Measurements from ENCODE around the gene CACNA2D3. TPM values are rescaled to one million over a fixed set of nuclear protein-coding genes. Genes with fewer than 3 reads are reported as not detected.

CACNA2D3 gene
- polyA plus RNA-seq, 2 of the 4 experiments (the other 2 are of a cell fraction), result 0.04 to 0.05 TPM

GRCh38 chr3:55091381-55092225, 969.3 kb downstream of the CACNA2D3 start:
- no peaks in the 10 kb centered on the region for H3K4me1 ChIP-seq
- no peak overlapping the region for H3K27ac ChIP-seq
- DNase-seq (ENCODE audit: low read depth in 1 of 2, low spot score in 1 of 2) (no peak), FAIRE-seq (no peak), ATAC-seq (no peak)
- H3K4me2 ChIP-seq, result no peak overlapping the region
- TF ChIP-seq ZNF302 (CRISPR knock-in tag; IDR thresholded peaks at IDR 0.05) (no peak), MAZ (IDR thresholded peaks at IDR 0.05; ENCODE audit: borderline replicate concordance, low read depth, low read length) (no peak), NFE2L2 (conservative IDR thresholded peaks at IDR 0.05; ENCODE audit: low read length) (no peak), CHD4 (IDR thresholded peaks at IDR 0.05; ENCODE audit: borderline replicate concordance) (no peak), MYC (IDR thresholded peaks at IDR 0.05; ENCODE audit: borderline replicate concordance, low read length) (no peak), FOXS1 (CRISPR knock-in tag; IDR thresholded peaks at IDR 0.05) (no peak)
- TF ChIP-seq, protein P1, sequence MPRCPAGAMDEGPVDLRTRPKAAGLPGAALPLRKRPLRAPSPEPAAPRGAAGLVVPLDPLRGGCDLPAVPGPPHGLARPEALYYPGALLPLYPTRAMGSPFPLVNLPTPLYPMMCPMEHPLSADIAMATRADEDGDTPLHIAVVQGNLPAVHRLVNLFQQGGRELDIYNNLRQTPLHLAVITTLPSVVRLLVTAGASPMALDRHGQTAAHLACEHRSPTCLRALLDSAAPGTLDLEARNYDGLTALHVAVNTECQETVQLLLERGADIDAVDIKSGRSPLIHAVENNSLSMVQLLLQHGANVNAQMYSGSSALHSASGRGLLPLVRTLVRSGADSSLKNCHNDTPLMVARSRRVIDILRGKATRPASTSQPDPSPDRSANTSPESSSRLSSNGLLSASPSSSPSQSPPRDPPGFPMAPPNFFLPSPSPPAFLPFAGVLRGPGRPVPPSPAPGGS (IDR thresholded peaks at IDR 0.05), result no peak
- ChIA-PET CTCF (no interaction called here), POLR2A (no interaction called here)
- H3K4me3 ChIP-seq, result no peak overlapping the region
- no peaks in the 10 kb centered on the region for H3K9me3 ChIP-seq
- WGBS (ENCODE audit: missing lambda C conversion rate), result 8% methylated on average over 7 of the region's 7 CpGs

DNA sequence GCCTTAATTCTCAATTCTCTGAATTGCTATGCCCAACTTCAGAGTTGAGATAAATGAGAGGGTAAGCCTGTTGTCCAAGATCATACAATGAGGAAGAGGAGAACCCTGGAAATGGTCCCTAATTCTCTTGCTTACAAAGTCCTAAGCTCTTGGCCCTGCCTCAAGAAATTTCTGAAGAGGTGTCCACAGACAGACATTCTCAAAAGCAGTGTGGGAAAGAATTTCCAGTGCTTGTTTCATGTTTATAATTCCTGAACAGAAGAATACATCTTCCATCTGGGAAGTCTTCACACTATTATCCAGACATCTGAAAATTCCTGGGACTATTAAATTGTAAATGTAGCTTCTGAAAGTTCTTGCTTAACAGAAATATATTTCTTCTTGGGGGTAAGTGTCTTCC, 972.3 kb downstream of the CACNA2D3 start:
- TF ChIP-seq E2F6 (IDR thresholded peaks at IDR 0.05; ENCODE audit: borderline replicate concordance, low read depth) (no peak), KDM5A (IDR thresholded peaks at IDR 0.05) (no peak), ZFP36 (IDR thresholded peaks at IDR 0.05; ENCODE audit: borderline replicate concordance, partially characterized antibody) (no peak), HEYL (CRISPR knock-in tag; IDR thresholded peaks at IDR 0.05) (no peak), CBX2 (IDR thresholded peaks at IDR 0.05; ENCODE audit: borderline replicate concordance, low read depth) (no peak), POLR2A (IDR thresholded peaks at IDR 0.05; ENCODE audit: low read length) (no peak), MAFK (IDR thresholded peaks at IDR 0.05; ENCODE audit: partially characterized antibody) (no peak), MYC (IDR thresholded peaks at IDR 0.05; ENCODE audit: borderline replicate concordance, low read length) (no peak), HES2 (IDR thresholded peaks at IDR 0.05) (no peak), HDAC2 (IDR thresholded peaks at IDR 0.05) (no peak), EHF (CRISPR knock-in tag; IDR thresholded peaks at IDR 0.05) (no peak), RAD21 (conservative IDR thresholded peaks at IDR 0.05 in 1 of 2, IDR thresholded peaks at IDR 0.05 in 1 of 2) (no peak)
- TF ChIP-seq, protein P2, sequence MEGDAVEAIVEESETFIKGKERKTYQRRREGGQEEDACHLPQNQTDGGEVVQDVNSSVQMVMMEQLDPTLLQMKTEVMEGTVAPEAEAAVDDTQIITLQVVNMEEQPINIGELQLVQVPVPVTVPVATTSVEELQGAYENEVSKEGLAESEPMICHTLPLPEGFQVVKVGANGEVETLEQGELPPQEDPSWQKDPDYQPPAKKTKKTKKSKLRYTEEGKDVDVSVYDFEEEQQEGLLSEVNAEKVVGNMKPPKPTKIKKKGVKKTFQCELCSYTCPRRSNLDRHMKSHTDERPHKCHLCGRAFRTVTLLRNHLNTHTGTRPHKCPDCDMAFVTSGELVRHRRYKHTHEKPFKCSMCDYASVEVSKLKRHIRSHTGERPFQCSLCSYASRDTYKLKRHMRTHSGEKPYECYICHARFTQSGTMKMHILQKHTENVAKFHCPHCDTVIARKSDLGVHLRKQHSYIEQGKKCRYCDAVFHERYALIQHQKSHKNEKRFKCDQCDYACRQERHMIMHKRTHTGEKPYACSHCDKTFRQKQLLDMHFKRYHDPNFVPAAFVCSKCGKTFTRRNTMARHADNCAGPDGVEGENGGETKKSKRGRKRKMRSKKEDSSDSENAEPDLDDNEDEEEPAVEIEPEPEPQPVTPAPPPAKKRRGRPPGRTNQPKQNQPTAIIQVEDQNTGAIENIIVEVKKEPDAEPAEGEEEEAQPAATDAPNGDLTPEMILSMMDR (IDR thresholded peaks at IDR 0.05), result no peak
- TF ChIP-seq, protein P3, sequence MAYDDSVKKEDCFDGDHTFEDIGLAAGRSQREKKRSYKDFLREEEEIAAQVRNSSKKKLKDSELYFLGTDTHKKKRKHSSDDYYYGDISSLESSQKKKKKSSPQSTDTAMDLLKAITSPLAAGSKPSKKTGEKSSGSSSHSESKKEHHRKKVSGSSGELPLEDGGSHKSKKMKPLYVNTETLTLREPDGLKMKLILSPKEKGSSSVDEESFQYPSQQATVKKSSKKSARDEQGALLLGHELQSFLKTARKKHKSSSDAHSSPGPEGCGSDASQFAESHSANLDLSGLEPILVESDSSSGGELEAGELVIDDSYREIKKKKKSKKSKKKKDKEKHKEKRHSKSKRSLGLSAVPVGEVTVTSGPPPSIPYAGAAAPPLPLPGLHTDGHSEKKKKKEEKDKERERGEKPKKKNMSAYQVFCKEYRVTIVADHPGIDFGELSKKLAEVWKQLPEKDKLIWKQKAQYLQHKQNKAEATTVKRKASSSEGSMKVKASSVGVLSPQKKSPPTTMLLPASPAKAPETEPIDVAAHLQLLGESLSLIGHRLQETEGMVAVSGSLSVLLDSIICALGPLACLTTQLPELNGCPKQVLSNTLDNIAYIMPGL (CRISPR knock-in tag; IDR thresholded peaks at IDR 0.05; ENCODE audit: borderline replicate concordance), result no peak
- H3K4me3 ChIP-seq, result no peak overlapping the region
- ChIA-PET CTCF (no interaction called here), POLR2A (no interaction called here)
- no peaks in the 10 kb centered on the region for H3K4me1 ChIP-seq
- H3K9me3 ChIP-seq, result no peaks in the 10 kb centered on the region
- ATAC-seq (no peak), FAIRE-seq (no peak), DNase-seq (ENCODE audit: low read depth in 1 of 2, low spot score in 1 of 2) (no peak)
- no peak overlapping the region for H3K4me2 ChIP-seq
- no peak overlapping the region for H3K27ac ChIP-seq

Measured in A549 (cell line).